Measurements from ENCODE around the gene STK4. TPM values are rescaled to one million over a fixed set of nuclear protein-coding genes. Genes with fewer than 3 reads are reported as not detected.

STK4 gene
- polyA plus RNA-seq (12.5 and 14.0 TPM in 2 replicates), polyA minus RNA-seq (49.4 and 52.2 TPM in 2 replicates)

DNA sequence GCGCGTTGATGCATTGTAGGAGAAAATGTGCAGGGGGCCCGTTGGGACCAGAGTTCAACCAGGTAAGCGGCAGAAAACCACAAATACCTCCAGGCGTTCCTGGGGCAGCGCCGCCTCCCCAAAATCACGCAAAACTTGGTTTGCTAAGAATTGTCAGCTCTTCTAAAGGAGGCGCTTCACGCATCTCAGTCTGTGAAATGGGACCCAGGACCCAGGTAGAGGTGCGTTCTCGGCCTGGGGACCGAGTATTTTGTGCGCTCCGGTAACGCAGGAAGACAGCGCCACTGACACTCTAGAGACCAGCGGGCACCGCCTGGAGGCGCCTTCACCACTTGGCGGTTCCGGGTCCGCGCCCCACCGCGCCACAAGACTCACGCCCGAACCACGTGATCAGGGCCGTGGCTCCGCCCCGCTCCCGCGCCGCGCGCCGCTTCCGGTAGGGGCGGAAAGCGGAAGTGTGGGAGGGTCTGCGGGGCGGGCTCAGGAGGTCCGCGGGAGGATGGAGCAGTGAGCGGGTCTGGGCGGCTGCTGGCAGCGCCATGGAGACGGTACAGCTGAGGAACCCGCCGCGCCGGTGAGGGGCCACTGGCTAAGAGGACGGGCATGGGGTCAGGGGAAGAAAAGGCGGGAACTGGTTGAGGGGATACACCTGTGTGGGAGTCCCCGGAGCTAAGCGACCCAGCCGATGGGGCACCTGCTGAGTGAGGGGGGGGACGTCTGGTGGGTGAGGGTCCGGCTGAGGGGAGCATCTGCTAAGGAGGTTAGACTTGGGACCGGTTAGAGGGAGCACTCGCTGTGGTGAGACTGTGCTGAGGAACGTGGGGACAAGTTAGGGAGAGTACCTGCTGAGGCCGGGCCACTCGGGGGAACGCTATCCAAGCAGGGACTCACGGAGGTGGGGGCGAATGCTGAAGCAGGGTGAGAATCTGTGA, at the start of gene STK4:
Gene STK4, plus strand, starts transcription at position 483 of the 932 bp plus-strand sequence. Its CDS starts 57 bp downstream, at position 540.
- peak within 1 kb of the TSS; percentile 80 for H3K9ac ChIP-seq (ENCODE audit: low read length)
- TF ChIP-seq CTCF (IDR thresholded peaks at IDR 0.05; ENCODE audit: poor library complexity, severe bottlenecking) (peak; percentile 76), EP300 (conservative IDR thresholded peaks at IDR 0.05; ENCODE audit: poor library complexity, severe bottlenecking) (peak; percentile 47), RAD21 (conservative IDR thresholded peaks at IDR 0.05) (peak; percentile 48), SMC3 (conservative IDR thresholded peaks at IDR 0.05; ENCODE audit: poor library complexity) (peak; percentile 61), MXI1 (conservative IDR thresholded peaks at IDR 0.05; ENCODE audit: poor library complexity, severe bottlenecking) (peak; percentile 84), POLR2AphosphoS5 (IDR thresholded peaks at IDR 0.05) (peak; percentile 89), TAF1 (IDR thresholded peaks at IDR 0.05; ENCODE audit: low read depth) (peak; percentile 89), EZH2 (IDR thresholded peaks at IDR 0.05; ENCODE audit: borderline replicate concordance, insufficient read depth, low read length, poor library complexity, severe bottlenecking) (no peak)
- TF ChIP-seq, protein P1, sequence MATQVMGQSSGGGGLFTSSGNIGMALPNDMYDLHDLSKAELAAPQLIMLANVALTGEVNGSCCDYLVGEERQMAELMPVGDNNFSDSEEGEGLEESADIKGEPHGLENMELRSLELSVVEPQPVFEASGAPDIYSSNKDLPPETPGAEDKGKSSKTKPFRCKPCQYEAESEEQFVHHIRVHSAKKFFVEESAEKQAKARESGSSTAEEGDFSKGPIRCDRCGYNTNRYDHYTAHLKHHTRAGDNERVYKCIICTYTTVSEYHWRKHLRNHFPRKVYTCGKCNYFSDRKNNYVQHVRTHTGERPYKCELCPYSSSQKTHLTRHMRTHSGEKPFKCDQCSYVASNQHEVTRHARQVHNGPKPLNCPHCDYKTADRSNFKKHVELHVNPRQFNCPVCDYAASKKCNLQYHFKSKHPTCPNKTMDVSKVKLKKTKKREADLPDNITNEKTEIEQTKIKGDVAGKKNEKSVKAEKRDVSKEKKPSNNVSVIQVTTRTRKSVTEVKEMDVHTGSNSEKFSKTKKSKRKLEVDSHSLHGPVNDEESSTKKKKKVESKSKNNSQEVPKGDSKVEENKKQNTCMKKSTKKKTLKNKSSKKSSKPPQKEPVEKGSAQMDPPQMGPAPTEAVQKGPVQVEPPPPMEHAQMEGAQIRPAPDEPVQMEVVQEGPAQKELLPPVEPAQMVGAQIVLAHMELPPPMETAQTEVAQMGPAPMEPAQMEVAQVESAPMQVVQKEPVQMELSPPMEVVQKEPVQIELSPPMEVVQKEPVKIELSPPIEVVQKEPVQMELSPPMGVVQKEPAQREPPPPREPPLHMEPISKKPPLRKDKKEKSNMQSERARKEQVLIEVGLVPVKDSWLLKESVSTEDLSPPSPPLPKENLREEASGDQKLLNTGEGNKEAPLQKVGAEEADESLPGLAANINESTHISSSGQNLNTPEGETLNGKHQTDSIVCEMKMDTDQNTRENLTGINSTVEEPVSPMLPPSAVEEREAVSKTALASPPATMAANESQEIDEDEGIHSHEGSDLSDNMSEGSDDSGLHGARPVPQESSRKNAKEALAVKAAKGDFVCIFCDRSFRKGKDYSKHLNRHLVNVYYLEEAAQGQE (IDR thresholded peaks at IDR 0.05; ENCODE audit: borderline replicate concordance): peak; percentile 59
- H3K27ac ChIP-seq (ENCODE audit: low read length): peak within 1 kb of the TSS; percentile 69
- H3K4me2 ChIP-seq (ENCODE audit: low read length): peak within 1 kb of the TSS; percentile 74
- peak within 1 kb of the TSS; percentile 85 for H3K4me3 ChIP-seq (ENCODE audit: low read length)
- H3K27me3 ChIP-seq (ENCODE audit: insufficient read depth, low read depth, low read length): no peaks in the 10 kb centered on the region
- H4K20me1 ChIP-seq (ENCODE audit: insufficient read depth): no peaks in the 10 kb centered on the region
- peak within 1 kb of the TSS; percentile 90 for H2AFZ ChIP-seq (ENCODE audit: low read depth, low read length)
- no peaks in the 10 kb centered on the region for H3K9me2 ChIP-seq (ENCODE audit: insufficient read depth, low read length)
- no peaks in the 10 kb centered on the region for H3K9me3 ChIP-seq (ENCODE audit: low read length)
- no peaks in the 10 kb centered on the region for H3K36me3 ChIP-seq (ENCODE audit: insufficient read depth, low read length)
- H3K79me2 ChIP-seq (replicated peaks; ENCODE audit: insufficient read depth, low read length): peaks cover 32% of the 10 kb centered on the region
- no peaks in the 10 kb centered on the region for H3F3A ChIP-seq (ENCODE audit: insufficient read depth, low read length, poor library complexity, severe bottlenecking)

GRCh38 chr20:44916586-44916985, 49.7 kb upstream of the STK4 start:
- Histone ChIP-seq H3K27me3 (ENCODE audit: insufficient read depth, low read depth, low read length) (no peaks in the 10 kb centered on the region), H2AFZ (ENCODE audit: low read depth, low read length) (no peak overlapping the region), H3K4me2 (ENCODE audit: low read length) (no peak overlapping the region), H3K27ac (ENCODE audit: low read length) (no peak overlapping the region), H3K36me3 (ENCODE audit: insufficient read depth, low read length) (no peaks in the 10 kb centered on the region), H4K20me1 (ENCODE audit: insufficient read depth) (no peaks in the 10 kb centered on the region), H3K9ac (ENCODE audit: low read length) (no peak overlapping the region), H3K79me2 (replicated peaks; ENCODE audit: insufficient read depth, low read length) (no peaks in the 10 kb centered on the region), H3F3A (ENCODE audit: insufficient read depth, low read length, poor library complexity, severe bottlenecking) (no peaks in the 10 kb centered on the region), H3K4me3 (ENCODE audit: low read length) (no peak overlapping the region), H3K9me2 (ENCODE audit: insufficient read depth, low read length) (no peaks in the 10 kb centered on the region), H3K9me3 (ENCODE audit: low read length) (no peaks in the 10 kb centered on the region)
- TF ChIP-seq EP300 (conservative IDR thresholded peaks at IDR 0.05; ENCODE audit: poor library complexity, severe bottlenecking) (no peak), RAD21 (conservative IDR thresholded peaks at IDR 0.05) (no peak), TAF1 (IDR thresholded peaks at IDR 0.05; ENCODE audit: low read depth) (no peak), CTCF (IDR thresholded peaks at IDR 0.05; ENCODE audit: poor library complexity, severe bottlenecking) (no peak), MXI1 (conservative IDR thresholded peaks at IDR 0.05; ENCODE audit: poor library complexity, severe bottlenecking) (no peak), EZH2 (IDR thresholded peaks at IDR 0.05; ENCODE audit: borderline replicate concordance, insufficient read depth, low read length, poor library complexity, severe bottlenecking) (no peak), POLR2AphosphoS5 (IDR thresholded peaks at IDR 0.05) (no peak), SMC3 (conservative IDR thresholded peaks at IDR 0.05; ENCODE audit: poor library complexity) (no peak)
- TF ChIP-seq, protein P1 (IDR thresholded peaks at IDR 0.05; ENCODE audit: borderline replicate concordance): no peak
